K562 (cell line): ENCODE results near the gene FAM20B. TPM values are rescaled to one million over a fixed set of nuclear protein-coding genes. Genes with fewer than 3 reads are reported as not detected.

ENCODE experiments used
- AFF4 ChIP-seq: sonication (generic); formaldehyde crosslinking; IDR thresholded peaks from 2 replicates; pipeline ENCODE4 v1.8.0; 2023; ENCODE audit warnings: mild to moderate bottlenecking, missing genetic modification reagents
- BRF2 ChIP-seq: IDR thresholded peaks from 3 replicates; pipeline ENCODE4 v1.6.1; 2011; ENCODE audit warnings: borderline replicate concordance, mild to moderate bottlenecking; ENCODE audit not compliant: insufficient read length, insufficient read depth
- EP400 ChIP-seq: fragments of 450-650 bp; IDR thresholded peaks from 2 replicates; pipeline ENCODE4 v1.6.1; 2017; ENCODE audit warnings: antibody characterized with exemption, mild to moderate bottlenecking, moderate library complexity
- MTF1 ChIP-seq: fragments of 250-450 bp; sonication (Bioruptor Pico); IDR thresholded peaks from 2 replicates; pipeline ENCODE4 v1.9.0; 2021; ENCODE audit warnings: moderate library complexity, mild to moderate bottlenecking, inconsistent platforms, borderline replicate concordance
- NUFIP1 ChIP-seq: fragments of 450-650 bp; IDR thresholded peaks from 2 replicates; pipeline ENCODE4 v1.6.1; 2018; ENCODE audit not compliant: partially characterized antibody
- RFX1 ChIP-seq: fragments of 450-650 bp; IDR thresholded peaks from 2 replicates; pipeline ENCODE4 v1.6.1; 2016; ENCODE audit warnings: mild to moderate bottlenecking, moderate library complexity
- THRAP3 ChIP-seq: fragments of 450-650 bp; IDR thresholded peaks from 2 replicates; pipeline ENCODE4 v1.6.1; 2016; ENCODE audit warnings: mild to moderate bottlenecking, inconsistent platforms, borderline replicate concordance
- ZBTB7A ChIP-seq: IDR thresholded peaks from 2 replicates; pipeline ENCODE4 v1.6.1; 2011; ENCODE audit warnings: low read depth, mild to moderate bottlenecking, low read length, moderate library complexity, borderline replicate concordance; ENCODE audit not compliant: control insufficient read depth
- ZNF165 ChIP-seq: fragments of 250-450 bp; sonication (Bioruptor Pico); IDR thresholded peaks from 2 replicates; pipeline ENCODE4 v1.4.0; 2020; ENCODE audit warnings: borderline replicate concordance
- polyA plus RNA-seq, 8 experiments: library from polyadenylated mRNA; depleted of rRNA in 4 of 8; stranded (reverse) in 5 of 8; unstranded in 3 of 8; fragments of >200 nt; fragmentation: Nextera tagmentation in 2 of 8; fragmentation: Illumina TruSeq in 1 of 8; extraction: Ambion mirVana in 2 of 8; extraction: Trizol in 1 of 8; gene quantifications; 2 replicates each; pipeline versions ENCODE4 v1.2.1 to v1.2.3, GENCODE V29; 2011 to 2014; ENCODE audit warnings: inconsistent platforms in 1 of 8, missing spikeins in 1 of 8
- total RNA-seq, 7 experiments: library from RNA; depleted of rRNA in 6 of 7; stranded (reverse); fragments of >200 nt in 6 of 7; fragmentation: Illumina TruSeq in 2 of 7; extraction: Trizol in 2 of 7; gene quantifications; 2 replicates each; pipeline versions ENCODE4 v1.2.1 to v1.2.3, GENCODE V29; 2011 to 2021; ENCODE audit warnings: low replicate concordance in 1 of 7
- TF ChIP-seq, protein P1 (sequence below): fragments of 200-800 bp; sonication (Bioruptor generic); IDR thresholded peaks from 2 replicates; pipeline ENCODE4 v1.6.1; 2016; ENCODE audit warnings: missing genetic modification characterization, missing compliant biosample characterization
- TF ChIP-seq, protein P2 (sequence below), 2 experiments: fragments of 450-650 bp in 1 of 2; IDR thresholded peaks; 2 replicates each; pipeline ENCODE4 v1.6.1; 2011 to 2017; ENCODE audit warnings: low read depth in 2 of 2, antibody characterized with exemption in 1 of 2, borderline replicate concordance in 1 of 2, low read length in 1 of 2, mild to moderate bottlenecking in 1 of 2, mixed read lengths in 1 of 2; ENCODE audit not compliant: control insufficient read depth in 1 of 2

The FAM20B gene
- total and polyA plus RNA-seq, 9 of the 15 experiments (the other 6 are each of a cell fraction or from before 2014, with no cell fraction given), result 7.2 to 67.5 (median 42.9) TPM

- TF ChIP-seq AFF4 (CRISPR knock-in tag), result peak; percentile 91
- TF ChIP-seq RFX1, result no peak
- TF ChIP-seq NUFIP1, result peak; percentile 66
- no peak for TF ChIP-seq MTF1
- peak; percentile 95; the same call in 1 of the 2 replicates for TF ChIP-seq ZBTB7A
- peak; percentile 88 for TF ChIP-seq EP400
- TF ChIP-seq THRAP3, result no peak
- TF ChIP-seq BRF2, result no peak
- TF ChIP-seq, protein P1, sequence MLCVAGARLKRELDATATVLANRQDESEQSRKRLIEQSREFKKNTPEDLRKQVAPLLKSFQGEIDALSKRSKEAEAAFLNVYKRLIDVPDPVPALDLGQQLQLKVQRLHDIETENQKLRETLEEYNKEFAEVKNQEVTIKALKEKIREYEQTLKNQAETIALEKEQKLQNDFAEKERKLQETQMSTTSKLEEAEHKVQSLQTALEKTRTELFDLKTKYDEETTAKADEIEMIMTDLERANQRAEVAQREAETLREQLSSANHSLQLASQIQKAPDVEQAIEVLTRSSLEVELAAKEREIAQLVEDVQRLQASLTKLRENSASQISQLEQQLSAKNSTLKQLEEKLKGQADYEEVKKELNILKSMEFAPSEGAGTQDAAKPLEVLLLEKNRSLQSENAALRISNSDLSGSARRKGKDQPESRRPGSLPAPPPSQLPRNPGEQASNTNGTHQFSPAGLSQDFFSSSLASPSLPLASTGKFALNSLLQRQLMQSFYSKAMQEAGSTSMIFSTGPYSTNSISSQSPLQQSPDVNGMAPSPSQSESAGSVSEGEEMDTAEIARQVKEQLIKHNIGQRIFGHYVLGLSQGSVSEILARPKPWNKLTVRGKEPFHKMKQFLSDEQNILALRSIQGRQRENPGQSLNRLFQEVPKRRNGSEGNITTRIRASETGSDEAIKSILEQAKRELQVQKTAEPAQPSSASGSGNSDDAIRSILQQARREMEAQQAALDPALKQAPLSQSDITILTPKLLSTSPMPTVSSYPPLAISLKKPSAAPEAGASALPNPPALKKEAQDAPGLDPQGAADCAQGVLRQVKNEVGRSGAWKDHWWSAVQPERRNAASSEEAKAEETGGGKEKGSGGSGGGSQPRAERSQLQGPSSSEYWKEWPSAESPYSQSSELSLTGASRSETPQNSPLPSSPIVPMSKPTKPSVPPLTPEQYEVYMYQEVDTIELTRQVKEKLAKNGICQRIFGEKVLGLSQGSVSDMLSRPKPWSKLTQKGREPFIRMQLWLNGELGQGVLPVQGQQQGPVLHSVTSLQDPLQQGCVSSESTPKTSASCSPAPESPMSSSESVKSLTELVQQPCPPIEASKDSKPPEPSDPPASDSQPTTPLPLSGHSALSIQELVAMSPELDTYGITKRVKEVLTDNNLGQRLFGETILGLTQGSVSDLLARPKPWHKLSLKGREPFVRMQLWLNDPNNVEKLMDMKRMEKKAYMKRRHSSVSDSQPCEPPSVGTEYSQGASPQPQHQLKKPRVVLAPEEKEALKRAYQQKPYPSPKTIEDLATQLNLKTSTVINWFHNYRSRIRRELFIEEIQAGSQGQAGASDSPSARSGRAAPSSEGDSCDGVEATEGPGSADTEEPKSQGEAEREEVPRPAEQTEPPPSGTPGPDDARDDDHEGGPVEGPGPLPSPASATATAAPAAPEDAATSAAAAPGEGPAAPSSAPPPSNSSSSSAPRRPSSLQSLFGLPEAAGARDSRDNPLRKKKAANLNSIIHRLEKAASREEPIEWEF, result peak; percentile 96
- TF ChIP-seq, protein P2, sequence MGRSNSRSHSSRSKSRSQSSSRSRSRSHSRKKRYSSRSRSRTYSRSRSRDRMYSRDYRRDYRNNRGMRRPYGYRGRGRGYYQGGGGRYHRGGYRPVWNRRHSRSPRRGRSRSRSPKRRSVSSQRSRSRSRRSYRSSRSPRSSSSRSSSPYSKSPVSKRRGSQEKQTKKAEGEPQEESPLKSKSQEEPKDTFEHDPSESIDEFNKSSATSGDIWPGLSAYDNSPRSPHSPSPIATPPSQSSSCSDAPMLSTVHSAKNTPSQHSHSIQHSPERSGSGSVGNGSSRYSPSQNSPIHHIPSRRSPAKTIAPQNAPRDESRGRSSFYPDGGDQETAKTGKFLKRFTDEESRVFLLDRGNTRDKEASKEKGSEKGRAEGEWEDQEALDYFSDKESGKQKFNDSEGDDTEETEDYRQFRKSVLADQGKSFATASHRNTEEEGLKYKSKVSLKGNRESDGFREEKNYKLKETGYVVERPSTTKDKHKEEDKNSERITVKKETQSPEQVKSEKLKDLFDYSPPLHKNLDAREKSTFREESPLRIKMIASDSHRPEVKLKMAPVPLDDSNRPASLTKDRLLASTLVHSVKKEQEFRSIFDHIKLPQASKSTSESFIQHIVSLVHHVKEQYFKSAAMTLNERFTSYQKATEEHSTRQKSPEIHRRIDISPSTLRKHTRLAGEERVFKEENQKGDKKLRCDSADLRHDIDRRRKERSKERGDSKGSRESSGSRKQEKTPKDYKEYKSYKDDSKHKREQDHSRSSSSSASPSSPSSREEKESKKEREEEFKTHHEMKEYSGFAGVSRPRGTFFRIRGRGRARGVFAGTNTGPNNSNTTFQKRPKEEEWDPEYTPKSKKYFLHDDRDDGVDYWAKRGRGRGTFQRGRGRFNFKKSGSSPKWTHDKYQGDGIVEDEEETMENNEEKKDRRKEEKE (IDR thresholded peaks at IDR 0.05; ENCODE audit: borderline replicate concordance in 1 of 2, control insufficient read depth in 1 of 2, low read depth in 2 of 2, low read length in 1 of 2), result peak in 1 of 2 experiments; percentile 95; a peak in 2 of 4 replicates
- TF ChIP-seq ZNF165 (CRISPR knock-in tag), result no peak
These were observed 21.3 kb downstream of the FAM20B start (continued) for GRCh38 chr1:179046808-179047635.
